ELF-1 (cell line): Measurements from ENCODE around the gene CORO7.
"Not testable (repeated sequence)": the region's sequence is repeated elsewhere in the genome, so short reads cannot be mapped to it uniquely, and the experiment has no call there.

Experiments
- DNase-seq: peaks from one replicate; pipeline ENCODE4 v3.0.0-alpha.2; 2016; ENCODE audit warnings: low read depth, low spot score

CORO7 gene

DNA sequence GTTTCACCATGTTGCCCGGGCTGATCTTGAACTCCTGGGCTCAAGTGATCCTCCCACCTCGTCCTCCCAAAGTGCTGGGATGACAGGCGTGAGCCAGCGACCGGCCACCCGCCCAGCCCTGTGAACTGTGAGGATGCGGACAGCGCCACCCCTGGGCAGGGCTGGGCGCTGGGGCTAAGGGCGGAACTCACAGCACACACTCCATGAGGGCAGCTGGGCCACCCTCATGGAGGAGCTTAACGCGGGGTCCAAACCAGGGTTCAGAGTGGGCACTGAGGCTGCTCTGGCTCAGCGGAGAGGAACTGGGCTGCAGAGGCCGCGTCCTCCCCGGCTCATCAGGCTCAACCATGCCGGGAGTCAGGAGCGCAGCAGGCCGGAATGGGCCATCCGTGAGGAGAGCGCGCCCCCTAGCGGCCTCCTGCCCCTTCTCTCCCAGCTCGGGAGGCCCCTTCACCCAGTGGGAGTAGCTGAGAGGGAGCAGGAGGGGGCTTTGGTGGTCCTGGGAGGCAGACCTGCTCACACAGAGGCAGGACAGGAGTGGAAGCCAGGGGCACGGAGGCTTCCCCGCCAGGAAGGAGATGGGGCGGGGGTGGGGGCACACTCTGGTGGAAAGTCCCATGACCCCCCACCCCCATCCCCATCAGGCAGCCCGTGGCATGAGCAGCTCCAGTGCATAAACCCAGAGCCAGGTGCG lies 13.8 kb downstream of the CORO7 start:
- peak; percentile 90 for DNase-seq

DNA sequence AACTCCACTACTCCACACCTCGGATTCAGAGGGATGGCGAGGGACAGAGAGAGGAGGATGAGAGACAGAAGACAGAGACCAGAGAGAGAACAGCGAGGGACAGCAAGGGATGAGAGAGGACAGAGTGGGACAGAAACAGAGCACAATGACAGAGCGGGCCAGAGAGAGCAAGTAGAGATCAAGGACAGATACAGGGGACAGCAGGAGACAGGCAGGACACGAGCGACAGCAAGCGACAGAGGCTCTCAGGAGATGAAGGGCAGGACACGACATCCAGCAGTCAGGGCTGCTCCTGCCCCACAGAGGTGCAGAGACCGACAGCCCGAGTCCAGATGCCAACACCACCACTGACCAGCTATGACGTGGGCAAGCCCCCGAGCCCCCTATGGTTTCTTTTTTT lies 14.9 kb downstream of the CORO7 start:
- no peak for DNase-seq

DNA sequence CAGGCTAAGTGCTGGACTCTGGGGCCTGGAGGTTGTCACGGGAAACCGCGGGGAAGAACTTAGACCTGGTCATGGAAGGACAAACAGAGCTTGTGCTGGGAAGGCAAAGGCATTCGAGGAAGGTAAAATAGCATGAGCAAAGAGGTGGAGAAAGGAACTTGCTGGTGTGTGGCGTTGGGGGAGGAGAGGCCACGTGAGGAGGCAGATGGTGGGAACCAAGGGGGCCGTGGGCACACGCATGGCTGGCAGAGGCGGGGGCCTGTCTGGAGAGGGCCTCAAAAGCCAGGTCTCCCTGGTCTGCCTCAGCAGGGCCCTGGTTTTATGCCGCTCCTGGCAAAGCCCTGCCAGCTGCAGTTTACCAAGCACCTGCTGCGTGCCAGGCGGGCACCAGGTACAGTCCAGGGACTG lies 15.3 kb downstream of the CORO7 start:
- DNase-seq = no peak

DNA sequence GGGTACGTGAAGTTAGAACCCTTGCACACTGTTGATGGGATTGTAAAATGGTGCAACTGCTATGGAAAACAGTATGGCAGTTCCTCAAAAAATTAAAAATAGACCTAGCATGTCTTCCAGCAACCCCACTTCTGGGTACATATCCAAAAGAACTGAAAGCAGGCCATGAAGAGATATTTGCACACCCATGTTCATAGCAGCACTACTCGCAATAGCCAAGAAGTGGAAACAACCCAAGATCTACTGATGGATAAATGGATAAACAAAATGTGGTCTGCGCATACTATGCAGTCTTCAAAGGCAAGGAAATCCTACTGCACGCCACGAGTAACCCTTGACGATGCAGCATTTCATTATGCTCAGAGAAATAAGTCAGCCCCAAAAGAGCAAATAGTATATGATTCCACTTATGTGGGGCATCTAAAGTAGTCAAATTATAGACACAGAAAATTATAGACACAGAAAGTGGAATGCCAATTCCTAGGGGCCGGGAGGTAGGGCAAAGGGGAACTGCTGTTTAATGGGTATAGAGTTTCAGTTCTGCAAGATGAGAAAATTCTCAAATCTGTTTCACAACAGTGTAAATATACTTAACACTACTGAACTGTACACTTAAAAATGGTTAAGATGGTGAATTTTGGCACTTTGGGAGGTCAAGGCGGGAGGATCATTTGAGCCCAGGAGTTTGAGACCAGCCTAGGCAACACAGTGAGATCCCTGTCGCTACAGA lies 17.2 kb downstream of the CORO7 start:
- no peak for DNase-seq

DNA sequence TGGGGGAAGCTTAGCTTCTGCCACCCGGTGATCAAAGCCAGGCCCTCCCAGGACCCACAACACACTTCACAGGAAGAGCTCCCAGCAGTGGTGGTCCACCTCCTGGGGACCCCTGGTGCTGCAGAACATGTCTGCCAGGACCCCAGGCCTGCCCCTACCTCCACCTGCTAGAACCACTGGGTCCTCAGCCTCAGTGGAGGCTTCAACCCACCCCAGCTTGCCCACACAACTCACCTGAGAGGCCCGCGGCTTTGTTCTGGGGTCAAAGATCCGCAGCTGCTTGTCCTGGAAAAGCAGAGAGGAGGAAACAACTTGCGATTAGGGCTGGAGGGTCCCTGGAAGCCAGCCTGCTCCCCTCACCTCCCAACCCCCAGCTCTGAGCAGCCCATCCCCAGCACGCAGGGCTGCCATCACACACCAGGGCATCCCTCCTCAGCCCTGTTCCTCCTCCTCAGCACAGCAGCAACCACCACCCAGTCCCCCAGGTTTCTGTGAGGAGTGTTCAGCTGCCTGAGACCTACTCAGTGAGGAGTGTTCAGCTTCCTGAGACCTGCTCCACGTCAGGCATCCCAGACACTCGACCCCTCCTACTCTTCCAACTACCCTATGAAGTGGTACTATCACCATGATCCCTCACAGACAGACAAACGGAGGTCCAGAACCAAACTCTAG lies 21.2 kb downstream of the CORO7 start:
- no peak for DNase-seq

DNA sequence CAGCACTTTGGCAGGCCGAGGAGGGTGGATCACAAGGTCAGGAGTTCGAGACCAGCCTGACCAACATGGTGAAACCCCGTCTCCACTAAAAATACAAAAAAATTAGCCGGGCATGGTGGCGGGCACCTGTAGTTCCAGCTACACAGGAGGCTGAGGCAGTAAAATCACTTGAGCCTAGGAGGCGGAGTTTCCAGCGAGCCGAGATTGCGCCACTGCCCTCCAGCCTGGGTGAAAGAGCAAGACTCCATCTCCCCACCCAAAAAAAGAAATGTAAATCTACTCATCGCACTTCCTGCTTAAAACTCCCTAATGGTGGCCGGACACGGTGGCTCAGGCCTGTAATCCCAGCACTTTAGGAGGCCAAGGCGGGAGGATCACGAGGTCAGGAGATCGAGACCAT lies 22.5 kb downstream of the CORO7 start:
- not testable (repeated sequence) for DNase-seq

DNA sequence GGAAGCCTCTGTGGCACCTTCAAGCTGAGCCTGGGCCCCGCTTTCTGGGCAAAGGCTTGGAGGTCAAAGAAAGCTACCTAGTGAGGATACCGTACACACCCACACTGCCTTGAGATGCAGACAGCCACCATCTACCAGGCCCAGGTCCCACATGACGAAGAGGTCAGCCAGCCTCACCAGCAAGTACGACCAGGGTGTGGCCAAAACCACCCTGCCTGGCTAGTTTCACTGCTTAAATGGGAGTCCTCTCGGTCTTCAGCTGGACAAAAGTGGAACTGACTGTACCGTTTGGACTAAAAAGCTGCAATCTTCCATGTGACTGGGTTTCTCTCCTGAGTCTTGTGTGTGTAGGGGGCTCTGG lies 23.2 kb downstream of the CORO7 start:
- DNase-seq = peak; percentile 28

DNA sequence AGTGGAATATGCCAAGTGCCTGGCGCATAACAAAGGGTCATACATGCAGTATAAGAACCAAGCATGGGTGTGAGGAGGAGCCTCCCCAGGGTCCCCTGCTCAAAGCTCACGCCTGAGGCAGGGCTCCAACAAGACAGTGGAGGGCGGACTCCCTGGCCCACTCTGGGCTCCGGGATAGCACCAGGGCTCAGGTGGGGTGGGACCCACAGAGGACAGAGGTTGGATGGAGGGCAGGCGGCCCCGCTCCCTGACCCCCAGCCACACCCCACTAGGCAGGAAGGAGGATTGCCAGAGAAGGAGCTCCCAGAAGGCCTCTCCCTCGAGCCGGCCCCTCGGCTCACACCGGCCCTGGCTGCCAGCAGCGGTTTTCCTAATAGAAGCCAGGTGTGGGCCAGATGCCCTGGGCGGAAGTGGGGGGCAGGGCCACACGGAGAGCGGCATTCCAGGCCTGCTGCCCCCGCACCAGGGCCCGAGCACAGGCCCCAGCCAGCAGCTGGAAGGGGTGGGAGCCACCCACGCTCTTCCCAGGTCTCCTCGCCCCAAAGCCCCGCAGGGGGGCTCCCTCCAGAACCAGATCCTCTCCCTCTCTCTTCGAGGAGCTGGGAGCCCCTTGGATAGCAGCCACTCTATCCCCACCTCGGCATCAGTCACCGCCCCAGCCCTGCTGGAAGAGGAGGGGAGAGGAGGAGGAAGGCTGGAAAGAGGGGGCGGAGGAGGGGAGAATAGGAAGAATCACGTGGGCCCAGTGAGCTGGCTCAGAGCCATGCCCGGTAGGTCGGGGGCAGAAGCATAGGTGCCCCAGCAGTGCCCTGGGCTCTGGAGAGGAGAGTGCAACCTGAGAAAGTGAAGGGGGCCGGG lies 23.8 kb downstream of the CORO7 start:
- peak; percentile 75 for DNase-seq

DNA sequence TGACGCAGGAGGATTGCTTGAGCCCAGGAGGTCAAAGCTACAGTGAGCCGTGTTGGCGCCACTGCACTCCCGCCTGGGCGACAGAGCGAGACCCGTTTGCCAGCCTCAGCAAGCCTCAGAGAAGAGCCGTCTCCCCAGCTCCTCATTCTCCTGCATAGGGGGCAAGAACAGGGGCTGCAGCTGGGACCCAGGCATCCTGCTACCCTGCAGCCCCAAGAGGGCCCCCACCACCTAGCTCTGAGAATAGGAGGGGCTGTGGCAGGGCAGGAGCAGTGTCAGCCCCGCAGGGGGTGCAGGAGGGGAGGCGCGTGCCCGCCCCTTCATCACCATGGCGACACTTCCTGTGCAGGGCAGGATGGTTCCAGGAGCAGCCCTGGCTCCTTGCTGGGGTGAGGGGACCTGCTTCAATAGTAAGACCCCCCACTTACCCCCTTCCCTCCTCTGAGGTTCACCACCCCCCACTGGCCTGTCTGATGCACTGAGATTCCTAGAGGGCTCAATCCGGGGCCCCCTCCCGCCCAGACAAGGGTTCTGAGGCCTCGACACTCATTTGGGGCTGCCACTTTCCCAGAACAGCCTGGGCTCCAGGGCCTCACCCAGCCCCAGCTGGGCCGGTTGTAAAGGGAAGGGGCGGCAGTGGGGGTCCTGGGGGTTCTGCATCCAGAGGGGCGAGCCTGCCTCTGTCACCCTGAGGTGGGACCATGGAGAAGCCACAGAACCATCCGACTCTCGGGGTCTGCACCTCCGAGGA lies 24.6 kb downstream of the CORO7 start:
- DNase-seq = peak; percentile 48

DNA sequence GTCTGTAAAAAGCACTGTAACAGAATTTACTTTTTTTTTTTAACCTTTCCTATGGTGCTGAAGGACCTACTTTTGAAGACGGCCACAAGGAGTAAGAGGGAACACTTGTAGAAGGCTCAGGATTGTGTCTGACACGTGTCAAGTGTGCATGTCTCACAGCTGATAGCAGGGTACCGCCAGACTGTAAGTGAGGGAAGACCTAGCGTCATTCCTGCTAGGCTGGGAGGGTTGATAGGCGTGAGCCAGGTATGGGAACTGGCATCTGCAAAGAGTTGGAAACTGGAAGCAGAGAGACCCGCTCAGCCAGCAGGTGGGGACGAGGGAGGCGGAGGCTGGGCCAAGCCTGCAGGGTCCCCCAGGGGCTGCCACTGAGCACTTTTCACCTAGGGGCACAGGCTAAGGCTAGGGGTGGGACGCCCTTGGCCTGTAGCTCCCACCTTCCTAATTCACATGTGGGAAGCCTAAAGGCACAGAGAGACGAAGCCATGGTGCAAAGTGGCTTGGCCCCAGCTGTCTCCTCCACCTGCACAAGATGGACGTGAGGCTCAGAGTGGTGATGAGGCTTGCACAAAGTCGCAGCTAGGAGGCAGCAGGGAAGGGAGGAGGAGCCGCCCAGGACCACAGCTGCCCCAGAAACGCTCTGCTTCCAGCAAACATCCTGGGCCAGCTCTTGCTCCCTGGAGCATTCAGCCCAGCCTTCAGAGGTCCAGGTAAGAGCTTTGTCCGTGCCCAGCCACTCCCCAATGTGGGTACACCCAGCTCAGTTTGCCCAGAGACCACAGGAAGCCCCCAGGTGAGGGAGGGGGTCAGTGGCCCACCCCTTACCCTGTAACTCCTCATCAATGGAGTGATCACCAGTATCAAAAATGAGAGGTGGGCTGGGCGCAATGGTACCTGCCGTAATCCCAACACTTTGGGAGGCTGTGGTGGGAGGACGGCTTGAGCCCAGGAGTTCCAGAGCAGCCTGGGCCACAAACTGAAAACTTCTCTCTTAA lies 25.8 kb downstream of the CORO7 start:
- DNase-seq = peak; percentile 47

DNA sequence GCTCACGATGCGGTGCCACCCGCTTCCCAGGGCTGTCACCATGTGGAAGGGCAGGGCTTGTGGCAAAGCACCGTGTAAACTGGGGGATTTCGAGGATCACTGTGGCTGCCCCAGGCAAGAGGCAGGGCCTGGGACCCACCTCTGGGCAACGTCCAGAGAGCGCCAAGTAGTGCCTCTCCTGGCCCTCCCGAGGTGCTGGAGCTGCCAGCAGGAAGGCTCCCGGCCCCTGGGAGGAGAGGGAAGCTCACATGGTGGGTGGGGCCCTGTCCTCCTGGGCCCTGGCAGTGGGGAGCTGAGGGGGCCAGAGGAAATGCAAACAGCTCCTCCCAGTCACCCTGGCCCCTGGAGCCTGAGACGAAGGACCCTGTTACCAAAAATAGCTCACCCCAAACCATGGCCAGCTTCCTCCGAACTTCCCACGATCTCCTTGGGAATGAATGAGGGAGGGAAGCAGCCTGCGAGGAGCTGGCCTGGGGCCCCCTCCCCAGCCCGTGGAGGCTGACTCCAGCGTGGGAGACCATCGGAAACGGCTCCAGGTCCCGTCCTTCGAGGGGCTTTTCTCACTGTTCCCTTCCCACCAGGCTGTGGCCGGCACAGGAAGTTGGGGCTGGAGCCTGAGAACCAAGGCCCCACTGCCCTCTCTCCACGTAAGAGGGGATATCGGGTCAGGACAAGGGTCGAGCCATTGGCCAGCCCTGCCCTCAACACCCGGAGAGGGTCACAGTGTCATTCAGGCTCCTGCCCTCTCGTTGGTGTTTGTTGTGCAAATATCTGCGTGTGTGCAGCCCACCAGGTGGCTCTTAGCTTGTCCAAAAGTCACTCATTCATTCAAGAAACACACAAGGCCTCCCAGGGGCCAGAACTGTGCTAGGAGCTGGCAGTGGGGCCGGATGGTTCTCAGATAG lies 27.1 kb downstream of the CORO7 start:
- no peak for DNase-seq

DNA sequence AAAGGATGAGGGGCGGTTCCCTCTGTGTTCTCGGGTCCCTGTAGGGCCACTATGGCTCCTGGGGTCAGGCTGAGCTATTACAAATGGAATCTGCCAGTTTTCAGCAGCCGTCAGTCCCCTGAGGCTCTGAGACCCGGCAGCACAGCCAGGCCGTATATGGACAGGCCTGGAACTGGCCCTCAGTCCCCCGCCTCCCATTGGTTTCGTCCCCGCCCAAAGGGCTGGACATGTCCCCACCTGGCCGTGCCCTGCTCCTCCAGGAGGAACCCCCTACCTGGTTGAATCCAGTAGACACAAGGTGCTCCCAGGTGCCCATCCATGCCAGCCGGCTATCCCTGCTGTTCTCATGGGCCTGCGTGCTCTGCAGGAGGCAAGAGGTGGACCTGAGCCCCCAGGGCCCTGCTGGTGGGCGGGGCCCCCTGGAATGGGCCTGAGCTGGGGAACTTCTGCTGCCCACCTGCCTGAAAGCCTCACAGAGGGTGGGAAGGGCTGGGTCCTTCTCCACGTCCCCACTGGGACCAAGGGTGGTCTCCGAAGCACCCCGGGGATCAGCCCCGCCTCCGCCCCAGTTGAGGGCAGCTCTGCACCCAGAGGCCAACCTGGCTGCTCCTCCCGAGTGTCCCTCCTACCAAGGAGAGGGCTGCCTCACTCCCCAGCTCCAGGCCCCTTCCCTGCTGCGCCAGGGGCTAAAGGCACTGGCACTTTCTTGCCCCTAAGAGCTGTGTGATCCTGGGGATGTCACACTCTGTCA lies 27.9 kb downstream of the CORO7 start:
- peak; percentile 77 for DNase-seq

DNA sequence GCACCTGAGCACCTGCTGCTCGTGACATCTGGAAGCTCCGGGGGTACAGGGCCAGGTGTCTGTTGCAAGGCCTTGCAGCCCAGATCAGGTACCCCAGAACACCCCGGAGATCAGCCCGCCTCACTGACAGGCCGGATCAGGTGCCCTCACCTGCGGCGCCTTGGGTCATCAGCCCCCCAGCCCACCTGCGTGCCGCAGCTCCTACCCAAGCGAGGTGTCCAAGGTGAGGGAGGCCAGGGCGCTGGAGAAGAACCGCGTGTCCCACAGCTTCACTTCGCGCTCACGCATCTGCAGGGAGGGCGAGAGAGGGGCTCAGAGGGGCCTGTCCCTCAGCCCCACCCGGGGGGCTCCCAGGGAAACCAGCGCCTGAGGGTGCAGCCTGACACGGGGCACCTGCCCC lies 28.6 kb downstream of the CORO7 start:
- no peak for DNase-seq

DNA sequence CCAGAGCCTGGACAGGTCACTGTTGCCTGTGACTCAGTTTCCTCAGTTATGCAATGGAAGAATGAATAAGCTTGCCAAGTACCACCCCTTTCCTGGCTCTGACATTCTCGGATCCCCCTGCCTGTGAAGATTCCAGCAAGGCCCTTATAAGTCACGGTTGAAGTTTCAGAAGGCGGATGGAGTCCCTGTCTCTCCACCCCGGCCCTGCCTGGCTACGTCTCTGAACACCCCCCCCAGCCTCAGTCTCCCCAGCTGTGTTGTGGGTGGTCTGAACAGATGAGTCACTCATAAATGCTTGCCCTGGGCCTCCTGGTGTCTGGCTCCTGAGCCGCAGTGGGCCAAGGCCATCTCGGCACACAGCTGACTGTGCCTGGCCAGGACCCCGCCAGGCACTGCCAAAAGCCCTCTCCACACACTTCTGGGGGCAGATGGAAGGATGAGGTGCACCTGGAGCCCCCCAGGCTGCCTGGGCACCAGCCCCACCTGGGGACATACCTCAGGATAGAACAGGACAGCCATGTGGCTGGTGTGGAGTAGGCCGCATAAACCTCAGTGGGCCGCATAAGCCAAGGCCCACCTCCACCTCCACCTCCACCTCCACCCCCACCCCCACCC lies 29.3 kb downstream of the CORO7 start:
- DNase-seq = no peak

DNA sequence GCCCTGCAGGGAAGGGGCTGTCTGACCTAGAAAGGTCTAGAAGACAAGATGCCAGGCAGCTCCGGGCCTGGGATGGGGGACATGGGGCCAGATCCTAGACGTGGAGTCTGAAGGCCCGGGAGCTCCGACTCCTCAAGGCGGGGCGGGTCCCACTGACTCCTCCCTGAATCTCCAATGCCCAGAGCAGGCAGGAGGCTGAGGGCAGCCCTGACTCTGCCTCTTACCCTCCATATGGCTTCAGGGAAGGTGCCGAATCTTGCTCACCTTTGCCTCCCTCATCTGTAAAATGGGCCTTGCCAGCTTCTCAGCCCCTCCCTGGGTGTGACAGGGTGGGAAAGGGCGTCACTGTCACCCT lies 30.0 kb downstream of the CORO7 start:
- no peak for DNase-seq

DNA sequence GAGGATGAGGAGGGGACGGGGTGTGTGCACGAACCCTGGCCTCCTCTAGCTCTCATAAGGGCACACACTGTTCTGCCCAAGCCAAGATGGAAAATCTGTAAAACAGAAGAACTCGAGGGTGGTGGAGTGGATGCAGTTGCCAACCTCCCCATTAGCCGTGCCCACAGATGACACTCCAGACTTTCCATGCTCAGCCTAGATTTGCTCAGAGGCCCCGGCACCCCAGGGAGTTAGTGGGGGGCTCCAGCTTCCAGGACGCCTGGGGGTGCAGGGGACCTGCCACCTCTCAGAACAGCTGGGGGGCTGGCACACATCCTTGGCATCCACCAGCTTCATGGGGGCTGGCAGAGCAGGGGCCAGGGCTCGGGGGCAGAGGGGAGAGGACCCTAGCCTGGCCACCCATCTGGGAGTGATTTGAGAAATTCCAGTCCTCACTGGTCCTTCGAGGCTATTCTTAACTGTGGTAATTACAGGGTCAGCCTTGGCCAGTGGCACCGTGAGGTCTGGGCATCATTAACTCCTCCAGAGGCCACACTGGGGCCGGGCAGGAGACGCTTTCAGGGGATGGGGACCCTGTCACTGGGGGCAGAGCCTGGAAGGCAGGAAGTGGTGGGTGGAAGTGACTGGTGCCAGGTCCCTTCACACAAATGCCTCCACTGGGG lies 30.5 kb downstream of the CORO7 start:
- no peak for DNase-seq

DNA sequence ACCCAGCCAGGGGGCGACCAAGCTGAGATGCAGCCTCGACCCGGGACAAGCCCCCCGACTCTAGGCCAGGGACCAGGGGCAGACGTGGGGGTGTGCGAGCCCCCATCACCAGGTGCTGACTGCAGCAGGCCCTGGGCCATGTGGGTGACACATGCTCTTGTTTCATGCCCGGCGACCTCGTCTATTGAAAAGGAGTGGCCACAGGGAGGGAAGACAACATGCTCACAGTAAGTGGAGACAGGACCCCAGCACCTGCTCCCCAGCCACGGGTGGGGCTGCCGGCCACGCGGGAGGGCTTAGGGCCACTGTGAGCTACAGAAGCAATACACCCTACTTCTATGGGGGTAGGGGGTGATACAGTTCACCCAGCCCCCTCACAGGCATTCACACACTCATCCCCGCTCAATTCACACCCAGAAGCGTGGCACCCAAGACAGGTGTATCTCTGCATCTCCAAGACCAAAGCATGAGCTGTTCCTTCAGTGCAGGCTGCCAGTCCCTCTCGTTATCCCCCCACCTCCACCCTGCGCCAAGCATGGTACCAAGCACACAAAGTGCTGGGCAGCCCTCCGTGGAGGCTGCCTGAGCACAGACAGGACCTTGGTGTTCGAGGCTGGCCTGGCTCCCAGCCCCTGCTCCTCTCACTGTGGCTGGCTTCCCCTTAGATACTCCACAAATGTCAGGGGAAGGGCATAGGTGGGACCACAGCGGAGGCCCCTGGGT lies 31.2 kb downstream of the CORO7 start:
- no peak for DNase-seq
